ENCODE data around the gene TCF3.

GRCh38 chr19:1654178-1654792 lies 1.9 kb upstream of the TCF3 start:
- TF ChIP-seq CTCF (IDR thresholded peaks at IDR 0.05) (no peak), ZFX (IDR thresholded peaks at IDR 0.05; ENCODE audit: borderline replicate concordance) (no peak)

Data from 22Rv1 (cell line).